ENCODE data around the gene CYP2A6. TPM values are rescaled to one million over a fixed set of nuclear protein-coding genes. Genes with fewer than 3 reads are reported as not detected.

CYP2A6 gene
- total and polyA plus RNA-seq, 7 experiments from 2014 or later, result 0.19 to 0.43 (median 0.27) TPM; not detected in 4

GRCh38 chr19:40798683-40799557, 51.3 kb downstream of the CYP2A6 start, which contains the start of gene EGLN2:
Gene EGLN2 (plus strand): TSS chr19:40799191. CDS start chr19:40800573, 1,382 bp downstream.
- Histone ChIP-seq H3K4me3 (ENCODE audit: low read length) (peak within 1 kb of the TSS; percentile 77), H3K27ac (ENCODE audit: low read depth, low read length) (peak within 1 kb of the TSS; percentile 90), H3K4me1 (ENCODE audit: control insufficient read depth in 2 of 2, insufficient read depth in 2 of 2, low read length in 2 of 2) (peaks cover 40 to 44% of the 10 kb centered on the region in 2 donors), H3K9me3 (ENCODE audit: control insufficient read depth in 2 of 3, low read length in 3 of 3) (no peaks in the 10 kb centered on the region), H3K27me3 (ENCODE audit: control insufficient read depth in 2 of 2, insufficient read depth in 2 of 2, low read length in 2 of 2) (no peaks in the 10 kb centered on the region), H3K36me3 (ENCODE audit: control insufficient read depth in 2 of 3, insufficient read depth in 3 of 3, low read length in 3 of 3) (peaks cover 0 to 18% (median 0%) of the 10 kb centered on the region in 3 experiments)
- H3K9me3 Mint-ChIP-seq, result no peaks in the 10 kb centered on the region
- peaks cover 33 to 61% (median 53%) of the 10 kb centered on the region in 7 donors for H3K4me1 Mint-ChIP-seq
- ChIA-PET CTCF (interaction anchor here (0.7 to 2.6 kb wide), 8 partner anchors 8 to 136 kb away, joined by 3 to 21 read pairs (median 8); partner anchors contain the start of genes ACTMAP, RAB4B and SNRPA), POLR2A (interaction anchor here (0.6 to 5.5 kb wide), 21 partner anchors 8 to 506 kb away, joined by 3 to 89 read pairs (median 4); partner anchors contain the start of genes ACTMAP, COQ8B, HNRNPUL1 and ITPKC)
- DNase-seq, result peak; percentile 99 to 100 (median 100)
- H3K27ac Mint-ChIP-seq, result peak within 1 kb of the TSS; percentile 96 to 100 (median 99)
- H3K4me3 Mint-ChIP-seq, result peak within 1 kb of the TSS; percentile 89 to 100 (median 97)
- no peaks in the 10 kb centered on the region for H3K27me3 Mint-ChIP-seq
- intact Hi-C loops (cut with micrococcal nuclease), result loop anchor here (1.0 to 5.0 kb wide), 16 partner anchors 8 to 464 kb away; partner anchors contain the start of genes ACTMAP (in 2 of the 2), NUMBL (in 2 of the 2), RAB4B (in 2 of the 2) and COQ8B (in 1 of the 2)
- ATAC-seq, result peak; percentile 92
- H3K36me3 Mint-ChIP-seq, result peaks cover 0 to 31% (median 7%) of the 10 kb centered on the region in 5 donors

- Histone ChIP-seq H3K4me1 (ENCODE audit: control insufficient read depth in 2 of 2, insufficient read depth in 2 of 2, low read length in 2 of 2) (peaks cover 32 to 37% of the 10 kb centered on the region in 2 donors), H3K27ac (ENCODE audit: low read depth, low read length) (peak overlapping the region; percentile 90), H3K9me3 (ENCODE audit: control insufficient read depth in 2 of 3, low read length in 3 of 3) (no peaks in the 10 kb centered on the region), H3K36me3 (ENCODE audit: control insufficient read depth in 2 of 3, insufficient read depth in 3 of 3, low read length in 3 of 3) (peaks cover 0 to 18% (median 0%) of the 10 kb centered on the region in 3 experiments), H3K27me3 (ENCODE audit: control insufficient read depth in 2 of 2, insufficient read depth in 2 of 2, low read length in 2 of 2) (no peaks in the 10 kb centered on the region), H3K4me3 (ENCODE audit: low read length) (peak overlapping the region; percentile 77)
- Mint-ChIP-seq H3K36me3 (peaks cover 0 to 27% (median 7%) of the 10 kb centered on the region in 5 donors), H3K27ac (peak overlapping the region; percentile 96 to 100 (median 99)), H3K4me1 (peaks cover 25 to 53% (median 45%) of the 10 kb centered on the region in 7 donors), H3K4me3 (peak overlapping the region; percentile 89 to 100 (median 95)), H3K9me3 (no peaks in the 10 kb centered on the region), H3K27me3 (no peaks in the 10 kb centered on the region)
- DNase-seq, result peak; percentile 48 to 76 (median 65)
- ChIA-PET POLR2A (interaction anchor here (0.6 to 5.5 kb wide), 21 partner anchors 8 to 507 kb away, joined by 3 to 89 read pairs (median 4); partner anchors contain the start of genes ACTMAP, COQ8B, HNRNPUL1 and ITPKC), CTCF (interaction anchor here (0.5 to 2.6 kb wide), 11 partner anchors 9 to 745 kb away, joined by 3 to 21 read pairs (median 4); partner anchors contain the start of genes ACTMAP, RAB4B and SNRPA)
- ATAC-seq, result peak; percentile 39
- intact Hi-C loops (cut with micrococcal nuclease), result loop anchor here (1.0 to 5.0 kb wide), 16 partner anchors 9 to 465 kb away; partner anchors contain the start of genes ACTMAP (in 2 of the 2), NUMBL (in 2 of the 2), RAB4B (in 2 of the 2) and COQ8B (in 1 of the 2)
Observed at GRCh38 chr19:40797963-40798682, 52.1 kb downstream of the CYP2A6 start.

GRCh38 chr19:40797166-40797962, 52.9 kb downstream of the CYP2A6 start:
- H3K36me3 ChIP-seq (ENCODE audit: control insufficient read depth in 2 of 3, insufficient read depth in 3 of 3, low read length in 3 of 3), result peaks cover 0 to 18% (median 0%) of the 10 kb centered on the region in 3 experiments
- no peaks in the 10 kb centered on the region for H3K9me3 ChIP-seq (ENCODE audit: control insufficient read depth in 2 of 3, low read length in 3 of 3)
- Mint-ChIP-seq H3K27me3 (no peaks in the 10 kb centered on the region), H3K36me3 (peaks cover 0 to 25% (median 6%) of the 10 kb centered on the region in 5 donors), H3K27ac (peak overlapping the region; percentile 81 to 100 (median 98)), H3K4me1 (peaks cover 19 to 48% (median 39%) of the 10 kb centered on the region in 7 donors), H3K4me3 (peak overlapping the region; percentile 21 to 100 (median 93)), H3K9me3 (no peaks in the 10 kb centered on the region)
- ChIA-PET CTCF (interaction anchor here (0.5 to 2.6 kb wide), 8 partner anchors 10 to 745 kb away, joined by 3 to 21 read pairs (median 6); partner anchors contain the start of genes ACTMAP, RAB4B and SNRPA), POLR2A (interaction anchor here (0.6 to 5.5 kb wide), 14 partner anchors 9 to 348 kb away, joined by 3 to 89 read pairs (median 6); partner anchors contain the start of genes ACTMAP, COQ8B, ITPKC and MIA)
- H3K27ac ChIP-seq (ENCODE audit: low read depth, low read length), result peak overlapping the region; percentile 90
- peak overlapping the region; percentile 77 for H3K4me3 ChIP-seq (ENCODE audit: low read length)
- no peaks in the 10 kb centered on the region for H3K27me3 ChIP-seq (ENCODE audit: control insufficient read depth in 2 of 2, insufficient read depth in 2 of 2, low read length in 2 of 2)
- DNase-seq, result no peak
- H3K4me1 ChIP-seq (ENCODE audit: control insufficient read depth in 2 of 2, insufficient read depth in 2 of 2, low read length in 2 of 2), result peaks cover 25 to 29% of the 10 kb centered on the region in 2 donors
- intact Hi-C loops (cut with micrococcal nuclease), result loop anchor here in 1 of 2 donors (5.0 kb wide), 2 partner anchors 185 to 370 kb away; partner anchors contain the start of gene SERTAD1
- ATAC-seq, result no peak

Other genes with a start within 250 kb of the CYP2A6 start
- 100 to 1,000 TPM in 4 of 5 experiments, 10 to 100 TPM in 1; 62.4 to 116 (median 111) TPM for gene LTBP4, start 249.1 kb downstream of the CYP2A6 start, total RNA-seq
- gene LTBP4, start 249.1 kb downstream of the CYP2A6 start, polyA plus RNA-seq, result 10 to 100 TPM; 21.8 to 41.4 TPM
- 10 to 100 TPM in 3 of 5 experiments, 1 to 10 TPM in 2; 9.0 to 28.6 (median 11.2) TPM for gene NUMBL, start 159.8 kb downstream of the CYP2A6 start, total RNA-seq
- gene NUMBL, start 159.8 kb downstream of the CYP2A6 start, polyA plus RNA-seq, result 1 to 10 TPM in 1 of 2 donors, under 1 TPM in 1; 0.28 to 1.4 TPM
- gene COQ8B, start 133.6 kb downstream of the CYP2A6 start, total RNA-seq, result 10 to 100 TPM; 26.2 to 48.3 (median 43.8) TPM
- 10 to 100 TPM; 14.4 to 21.9 TPM for gene COQ8B, start 133.6 kb downstream of the CYP2A6 start, polyA plus RNA-seq
- gene ITPKC, start 133.3 kb downstream of the CYP2A6 start, total RNA-seq, result 1 to 10 TPM; 4.9 to 9.0 (median 7.3) TPM
- gene ITPKC, start 133.3 kb downstream of the CYP2A6 start, polyA plus RNA-seq, result 1 to 10 TPM; 3.0 to 6.5 TPM
- 10 to 100 TPM in 1 of 5 experiments, 1 to 10 TPM in 4; 5.5 to 13.7 (median 7.8) TPM for gene ACTMAP, start 100.0 kb downstream of the CYP2A6 start, total RNA-seq
- 1 to 10 TPM; 3.2 to 3.6 TPM for gene ACTMAP, start 100.0 kb downstream of the CYP2A6 start, polyA plus RNA-seq
- 100 to 1,000 TPM in 1 of 5 experiments, 10 to 100 TPM in 4; 64.1 to 166 (median 72.7) TPM for gene SNRPA, start 99.2 kb downstream of the CYP2A6 start, total RNA-seq
- 10 to 100 TPM; 44.1 to 57.2 TPM for gene SNRPA, start 99.2 kb downstream of the CYP2A6 start, polyA plus RNA-seq
- gene MIA, start 74.9 kb downstream of the CYP2A6 start, total RNA-seq, result 1 to 10 TPM in 2 of 5 experiments, not detected in 3; 4.9 to 7.2 TPM
- gene MIA, start 74.9 kb downstream of the CYP2A6 start, polyA plus RNA-seq, result not detected
- 10 to 100 TPM; 37.6 to 63.0 (median 52.5) TPM for gene RAB4B, start 72.2 kb downstream of the CYP2A6 start, total RNA-seq
- gene RAB4B, start 72.2 kb downstream of the CYP2A6 start, polyA plus RNA-seq, result 10 to 100 TPM; 54.7 to 65.2 TPM
- 100 to 1,000 TPM; 122 to 239 (median 157) TPM for gene EGLN2, start 51.3 kb downstream of the CYP2A6 start, total RNA-seq
- 100 to 1,000 TPM; 154 to 254 TPM for gene EGLN2, start 51.3 kb downstream of the CYP2A6 start, polyA plus RNA-seq
- gene CYP2A7, start 31.8 kb upstream of the CYP2A6 start, total RNA-seq, result not detected
- gene CYP2A7, start 31.8 kb upstream of the CYP2A6 start, polyA plus RNA-seq, result not detected
- not detected for gene CYP2B6, start 140.8 kb upstream of the CYP2A6 start, total RNA-seq
- gene CYP2B6, start 140.8 kb upstream of the CYP2A6 start, polyA plus RNA-seq, result not detected
- gene CYP2A13, start 238.0 kb upstream of the CYP2A6 start, total RNA-seq, result not detected
- gene CYP2A13, start 238.0 kb upstream of the CYP2A6 start, polyA plus RNA-seq, result not detected

All from naive thymus-derived CD4-positive, alpha-beta T cell (primary cell).